NCI-H2029 (cell line): ENCODE measurements around the gene KLHL1.
A peak's percentile ranks its signal among the peaks of the same experiment; 100 is the strongest.

Source experiments
- DNase-seq: peaks from one replicate; lab custom pipeline; 2025; lab: John Stamatoyannopoulos, UW

Gene KLHL1

DNA sequence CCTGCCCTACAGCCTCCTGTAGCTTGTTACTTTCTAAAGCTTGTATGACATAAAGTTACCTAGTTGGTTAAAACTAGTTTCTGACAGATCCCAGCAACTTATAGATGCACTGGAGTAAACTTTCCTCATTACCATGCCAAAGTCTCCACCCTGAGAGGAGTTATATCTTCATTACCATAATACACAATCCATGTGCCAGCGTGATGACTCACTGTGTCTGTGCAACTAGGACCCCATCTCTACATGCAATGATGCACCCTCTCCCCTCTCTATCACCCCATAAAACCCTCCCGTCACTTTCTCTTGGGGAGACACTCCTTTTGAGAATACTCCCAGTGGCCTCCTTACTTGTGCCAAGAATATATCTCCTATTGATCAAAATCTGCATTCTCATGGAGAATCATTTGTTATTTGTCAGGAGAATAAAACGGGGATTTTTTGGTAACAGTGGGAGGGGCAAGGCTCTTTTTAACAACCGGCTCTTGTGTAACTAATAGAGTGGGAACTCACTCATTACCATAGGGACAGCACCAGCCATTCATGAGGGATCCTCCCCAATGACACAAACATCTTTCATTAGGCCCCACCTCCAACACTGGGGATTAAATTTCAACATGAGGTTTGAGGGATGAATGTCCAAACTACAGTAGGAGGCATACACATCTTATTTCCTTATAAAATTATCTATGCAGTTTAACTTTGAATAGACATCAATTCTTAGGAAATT, 235.8 kb downstream of the KLHL1 start:
- DNase-seq, result no peak

- no peak for DNase-seq
Observed at GRCh38 chr13:69866555-69866954, 241.7 kb downstream of the KLHL1 start.

DNA sequence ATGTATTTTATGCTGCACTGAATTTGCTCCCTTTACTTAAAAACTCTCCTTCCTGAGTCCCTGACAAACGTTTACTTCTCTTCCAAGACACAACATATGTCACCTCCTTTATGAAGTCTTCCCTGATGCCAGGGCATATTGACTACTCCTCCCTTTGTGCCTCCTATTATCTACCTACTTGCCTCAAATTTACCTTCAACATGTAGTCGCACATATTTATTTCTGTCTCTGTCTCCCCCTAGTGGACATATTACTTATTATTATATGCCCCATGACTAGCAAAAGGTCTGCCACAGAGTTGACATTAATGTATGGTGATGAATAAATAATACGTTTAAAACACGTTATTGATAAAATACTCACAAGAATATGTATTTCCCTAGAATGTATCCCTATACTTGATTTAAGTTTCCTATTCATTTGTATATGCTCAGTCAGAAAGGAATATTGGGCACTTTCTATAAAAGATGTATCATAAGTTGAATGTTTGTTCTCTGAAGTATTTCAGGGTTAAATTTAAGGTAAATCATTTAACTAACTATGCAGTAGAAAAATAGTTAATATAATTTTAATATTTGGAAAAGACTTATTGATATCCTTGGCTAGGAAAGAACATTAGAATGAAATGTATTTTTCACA, 250.9 kb downstream of the KLHL1 start:
- peak; percentile 3 for DNase-seq

GRCh38 chr13:69856331-69856730, 251.9 kb downstream of the KLHL1 start:
- DNase-seq, result no peak

DNA sequence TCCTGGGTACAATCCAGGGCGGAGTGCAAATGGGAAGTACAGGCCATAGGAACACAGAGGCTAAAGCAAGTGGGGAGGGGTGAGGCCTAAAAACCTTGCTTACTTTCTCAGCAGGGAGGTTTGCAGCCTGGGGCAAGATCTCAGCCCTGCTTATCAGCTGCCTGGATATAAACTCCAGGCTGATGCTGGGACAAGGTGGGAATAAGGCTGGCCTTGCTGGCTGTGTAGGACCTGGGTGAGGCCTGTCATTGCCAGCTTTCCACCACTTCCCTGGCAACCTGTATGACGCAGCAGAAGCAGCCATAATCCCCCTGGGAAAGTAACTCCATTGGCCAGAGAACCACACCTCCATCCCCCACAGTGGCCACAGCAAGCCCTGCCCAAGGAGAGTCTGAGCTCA, 279.7 kb downstream of the KLHL1 start:
- no peak for DNase-seq

- DNase-seq, result no peak
Observed at GRCh38 chr13:69820180-69820579, 288.1 kb downstream of the KLHL1 start.

GRCh38 chr13:69817333-69817869, 290.9 kb downstream of the KLHL1 start:
- no peak for DNase-seq

DNA sequence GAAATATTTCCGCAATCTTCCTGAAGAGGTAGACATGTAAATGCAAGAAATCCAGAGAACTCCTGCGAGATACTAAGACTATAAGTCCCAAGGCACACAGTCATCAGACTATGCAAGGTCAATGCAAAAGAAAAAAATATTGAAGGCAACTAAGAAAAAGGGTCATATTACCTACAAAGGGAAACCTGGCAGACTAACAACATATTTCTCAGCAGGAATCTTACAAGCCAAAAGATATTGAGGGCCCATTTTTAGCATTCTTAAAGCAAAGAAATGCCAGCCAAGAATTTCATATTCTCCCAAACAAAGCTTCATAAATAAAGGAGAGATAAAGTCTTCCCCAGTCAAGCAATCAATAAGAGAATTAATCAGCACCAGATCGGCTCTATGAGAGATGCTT, 299.1 kb downstream of the KLHL1 start:
- DNase-seq, result no peak

DNA sequence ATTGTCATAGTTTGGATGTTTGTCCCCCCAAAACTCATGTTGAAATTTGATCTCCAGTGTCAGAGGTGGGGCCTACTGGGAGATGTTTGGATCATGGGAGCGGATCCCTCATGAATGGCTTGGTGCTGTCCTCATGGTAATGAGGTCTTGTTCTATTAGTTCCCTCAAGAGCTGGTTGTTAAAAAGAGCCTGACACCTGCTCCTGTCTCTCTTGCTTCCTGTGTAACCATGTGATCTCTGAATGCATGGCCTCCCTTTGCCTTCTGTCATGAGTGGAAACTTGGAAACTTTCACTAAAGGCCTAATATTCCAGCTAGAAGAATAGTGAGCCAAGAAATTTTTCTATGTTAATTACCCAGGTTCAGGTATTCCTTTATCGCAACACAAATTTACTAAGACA, 312.0 kb downstream of the KLHL1 start:
- DNase-seq, result no peak

DNA sequence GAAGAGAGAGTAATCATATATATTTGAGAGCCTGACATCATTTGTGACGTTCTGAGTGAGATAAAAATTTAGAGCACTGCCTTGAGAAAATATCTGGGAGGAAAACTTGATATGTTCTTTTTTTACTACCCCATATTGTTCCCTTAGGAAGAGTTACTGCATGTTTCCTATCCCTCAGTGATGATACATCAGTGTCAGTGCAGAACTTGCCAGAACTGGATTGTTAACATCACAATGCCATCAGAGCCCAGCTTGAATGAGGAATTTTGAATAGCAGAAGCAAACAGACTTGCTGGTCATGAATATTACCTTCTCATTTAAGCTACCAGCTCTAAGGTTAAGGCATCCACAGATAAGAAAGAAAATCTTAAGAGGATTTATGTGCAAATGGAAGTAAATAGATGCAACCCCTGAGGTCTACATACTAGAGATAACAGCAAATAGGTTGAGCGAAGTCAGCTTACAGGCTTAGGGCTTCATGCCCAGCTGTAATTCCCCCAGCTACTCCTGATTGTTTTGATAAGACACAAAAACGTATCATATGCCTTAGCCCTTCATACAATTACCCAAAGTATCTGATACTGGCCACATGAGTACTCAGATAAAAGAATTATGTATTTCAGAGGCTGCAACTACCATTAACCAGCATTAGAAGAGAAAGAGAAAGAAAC, 314.3 kb downstream of the KLHL1 start:
- no peak for DNase-seq

GRCh38 chr13:69776937-69777336, 331.3 kb downstream of the KLHL1 start:
- no peak for DNase-seq

GRCh38 chr13:69769608-69770007, 338.6 kb downstream of the KLHL1 start:
- no peak for DNase-seq

DNA sequence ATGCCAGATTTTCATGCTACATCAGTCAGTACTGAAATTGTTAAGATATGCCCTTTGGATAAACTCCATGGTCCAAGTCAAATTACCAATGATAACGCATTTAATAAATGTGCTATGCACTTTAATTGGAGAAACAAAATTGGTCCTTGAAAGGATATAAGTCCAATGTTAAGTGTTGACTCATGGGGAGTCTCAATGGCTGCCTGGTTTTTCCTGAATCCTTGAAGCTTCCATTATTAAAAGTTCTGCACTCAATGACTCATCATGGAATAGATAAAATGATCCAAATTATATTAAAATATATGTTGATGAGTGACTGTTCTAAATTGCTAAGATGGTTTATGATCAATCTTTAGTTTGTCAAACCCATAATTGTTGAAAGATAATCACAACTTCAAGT, 346.7 kb downstream of the KLHL1 start:
- DNase-seq, result no peak

DNA sequence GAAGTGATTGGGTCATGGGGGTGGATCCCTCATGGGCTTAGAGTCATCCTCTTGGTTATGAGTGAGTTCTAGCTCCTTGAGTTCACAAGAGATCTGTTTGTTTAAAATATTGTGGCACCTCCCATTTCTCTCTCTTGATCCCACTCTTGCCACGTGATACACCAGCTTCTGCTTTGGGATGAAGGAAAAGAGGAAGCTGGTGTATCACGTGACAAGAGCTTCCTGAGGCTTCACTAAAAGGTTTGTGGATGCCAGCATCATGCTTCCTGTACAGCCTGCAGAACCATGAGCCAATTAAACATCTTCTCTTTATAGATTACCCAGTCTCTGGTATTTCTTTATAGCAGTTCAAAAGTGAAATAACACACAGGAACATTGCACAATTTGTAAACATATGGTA, 353.2 kb downstream of the KLHL1 start:
- DNase-seq, result no peak

DNA sequence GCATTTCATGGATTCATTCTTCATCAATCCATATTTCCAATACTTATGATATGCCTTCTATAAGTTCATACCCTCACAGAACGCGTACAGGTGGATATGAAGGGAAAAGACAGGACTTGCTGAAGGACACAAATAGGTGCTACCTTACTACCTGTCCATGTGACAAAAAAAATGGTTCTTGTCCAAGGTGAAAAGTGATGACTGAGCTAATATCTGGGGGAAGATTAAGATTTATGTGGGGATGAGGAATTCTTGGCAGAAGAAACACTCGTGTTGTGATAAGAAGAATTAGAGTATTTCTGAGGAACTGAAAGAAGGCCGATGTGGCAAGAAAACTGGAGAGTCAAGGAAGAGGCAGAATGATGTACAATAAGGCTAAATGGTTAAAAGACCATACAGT, 357.0 kb downstream of the KLHL1 start:
- no peak for DNase-seq

GRCh38 chr13:69737129-69737935, 370.9 kb downstream of the KLHL1 start:
- DNase-seq, result no peak

DNA sequence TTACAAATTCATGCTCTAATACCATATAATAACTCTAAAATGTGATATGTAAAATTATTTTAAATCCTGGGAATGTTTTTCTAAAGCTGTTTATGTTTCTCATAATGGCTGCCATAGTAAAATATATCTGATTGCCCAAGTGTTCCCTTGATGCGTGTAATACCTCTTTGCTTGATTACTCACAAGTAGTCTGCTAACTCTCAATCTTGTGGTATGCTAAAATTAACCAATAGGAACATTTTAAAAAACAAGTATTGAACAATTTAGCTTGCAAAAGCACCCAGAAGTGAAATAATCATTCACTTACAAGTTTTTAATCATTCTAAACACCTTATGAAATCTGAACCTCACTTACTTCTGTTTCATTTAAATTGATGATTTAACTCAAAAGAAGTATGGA, 386.6 kb downstream of the KLHL1 start:
- DNase-seq, result no peak

- no peak for DNase-seq
Observed at GRCh38 chr13:69720278-69720983, 387.8 kb downstream of the KLHL1 start.

DNA sequence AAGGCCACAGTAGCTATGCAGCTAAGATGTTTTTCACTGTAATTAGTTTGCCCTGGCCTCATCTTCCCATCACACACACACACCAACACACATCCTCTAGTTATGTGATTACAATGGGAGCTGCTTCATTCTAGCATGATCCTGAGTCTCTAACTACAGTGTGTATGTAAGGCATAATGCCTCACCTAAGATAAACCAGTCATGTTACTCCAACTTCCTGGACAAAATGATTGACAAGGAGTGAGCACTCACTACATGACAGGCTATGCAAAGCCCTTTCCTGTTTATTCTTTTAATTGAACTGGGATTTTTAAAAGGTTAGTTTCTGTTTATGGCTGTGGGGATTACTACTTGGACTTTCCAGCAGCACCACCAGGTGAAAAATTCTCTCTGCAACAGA, 401.4 kb downstream of the KLHL1 start:
- no peak for DNase-seq

DNA sequence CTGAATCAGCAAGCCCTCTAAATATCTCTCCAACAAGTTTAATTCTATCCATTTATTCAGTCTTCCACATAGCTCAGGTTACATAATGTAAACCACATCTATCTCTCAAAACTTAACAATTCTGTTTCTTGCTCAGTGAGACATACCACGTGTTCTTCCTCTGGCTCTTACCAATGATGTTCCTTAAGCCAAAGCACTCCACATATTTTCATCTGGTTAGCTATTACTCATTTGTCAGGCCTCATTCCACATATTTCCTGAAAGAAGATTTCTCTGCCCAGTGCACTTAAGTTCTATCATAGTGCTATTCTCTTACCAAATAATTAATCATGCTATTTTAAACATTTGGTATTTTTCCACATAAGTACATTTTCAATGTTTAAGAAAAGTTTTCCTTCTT, 403.9 kb downstream of the KLHL1 start:
- DNase-seq, result no peak

- DNase-seq, result no peak
Observed at GRCh38 chr13:69690999-69691398, 417.3 kb downstream of the KLHL1 start.
